Islet precursor cell (in vitro differentiated cells): ENCODE results near the gene ATP6AP1.
A peak's percentile ranks its signal among the peaks of the same experiment; 100 is the strongest.

Source experiments
- DNase-seq: peaks from one replicate; pipeline ENCODE4 v3.0.0-alpha.2; 2018

Gene ATP6AP1

GRCh38 chrX:154430916-154431315 lies 2.4 kb downstream of the ATP6AP1 start:
- DNase-seq: no peak

GRCh38 chrX:154431341-154431740 lies 2.9 kb downstream of the ATP6AP1 start:
- no peak for DNase-seq

- DNase-seq: no peak
Measured at GRCh38 chrX:154432210-154432609, 3.7 kb downstream of the ATP6AP1 start.

- DNase-seq: no peak
Measured at GRCh38 chrX:154433605-154434004, 5.1 kb downstream of the ATP6AP1 start.

GRCh38 chrX:154434394-154435168 lies 6.1 kb downstream of the ATP6AP1 start:
- no peak for DNase-seq

GRCh38 chrX:154435171-154435733 lies 6.8 kb downstream of the ATP6AP1 start:
- DNase-seq: no peak

GRCh38 chrX:154436374-154436982 lies 8.0 kb downstream of the ATP6AP1 start:
- DNase-seq: peak; percentile 66

GRCh38 chrX:154436983-154437752 lies 8.7 kb downstream of the ATP6AP1 start, which contains the start of gene GDI1:
GDI1 (plus strand) TSS chrX:154437154; CDS start chrX:154437255, 101 bp downstream.
- DNase-seq: no peak

GRCh38 chrX:154437971-154438893 lies 9.8 kb downstream of the ATP6AP1 start:
- DNase-seq: no peak

GRCh38 chrX:154439841-154440240 lies 11.4 kb downstream of the ATP6AP1 start:
- no peak for DNase-seq

- DNase-seq: no peak
Measured at GRCh38 chrX:154440623-154441357, 12.3 kb downstream of the ATP6AP1 start.

GRCh38 chrX:154441564-154441963 lies 13.1 kb downstream of the ATP6AP1 start:
- no peak for DNase-seq

GRCh38 chrX:154441984-154442707 lies 13.7 kb downstream of the ATP6AP1 start:
- DNase-seq: no peak

GRCh38 chrX:154443479-154443910 lies 15.0 kb downstream of the ATP6AP1 start:
- DNase-seq: no peak

GRCh38 chrX:154443992-154444754 lies 15.7 kb downstream of the ATP6AP1 start, which contains the start of gene FAM50A:
FAM50A (plus strand) TSS chrX:154444141; CDS start chrX:154444236, 95 bp downstream.
- DNase-seq: peak; percentile 71

- DNase-seq: no peak
Measured at GRCh38 chrX:154444755-154445246, 16.3 kb downstream of the ATP6AP1 start.

GRCh38 chrX:154445776-154446175 lies 17.3 kb downstream of the ATP6AP1 start:
- DNase-seq: no peak

GRCh38 chrX:154446430-154446829 lies 18.0 kb downstream of the ATP6AP1 start:
- DNase-seq: no peak

GRCh38 chrX:154448484-154448883 lies 20.0 kb downstream of the ATP6AP1 start:
- DNase-seq: no peak

GRCh38 chrX:154449618-154450017 lies 21.1 kb downstream of the ATP6AP1 start:
- no peak for DNase-seq
